SK-N-SH treated with all-trans-retinoic acid at 6 μM for 48 hours (cell line): ENCODE measurements around the gene CUL2.

ENCODE experiments used
- ATAC-seq: fragments of 200-7000 bp; cut with Tn5 transposase; 3 replicates; pipeline ENCODE4 v1.9.1; 2020; ENCODE audit warnings: mild to moderate bottlenecking, moderate library complexity
- ARNTL ChIP-seq: fragments of 450-650 bp; formaldehyde crosslinking; IDR thresholded peaks from 2 replicates; pipeline ENCODE4 v1.5.0; 2020; ENCODE audit warnings: low read depth, mild to moderate bottlenecking, moderate library complexity, borderline replicate concordance
- BACH2 ChIP-seq: fragments of 250-450 bp; sonication (Bioruptor Pico); IDR thresholded peaks from 2 replicates; pipeline ENCODE4 v1.9.0; 2021; ENCODE audit warnings: mild to moderate bottlenecking, borderline replicate concordance
- CSDC2 ChIP-seq: fragments of 250-450 bp; sonication (Bioruptor Pico); IDR thresholded peaks from 2 replicates; pipeline ENCODE4 v1.5.0; 2020; ENCODE audit warnings: mild to moderate bottlenecking, moderate library complexity
- ESRRG ChIP-seq: fragments of 250-450 bp; sonication (Bioruptor Pico); IDR thresholded peaks from 2 replicates; pipeline ENCODE4 v1.6.1; 2021; ENCODE audit warnings: mild to moderate bottlenecking
- GLIS3 ChIP-seq: fragments of 250-450 bp; sonication (Bioruptor Pico); IDR thresholded peaks from 2 replicates; pipeline ENCODE4 v1.5.0; 2020; ENCODE audit warnings: mild to moderate bottlenecking, moderate library complexity
- ISL1 ChIP-seq: fragments of 250-450 bp; sonication (Bioruptor Pico); IDR thresholded peaks from 2 replicates; pipeline ENCODE4 v2.1.2; 2022; ENCODE audit warnings: mild to moderate bottlenecking, moderate library complexity
- OSR1 ChIP-seq: fragments of 250-450 bp; sonication (Bioruptor Pico); IDR thresholded peaks from 2 replicates; pipeline ENCODE4 v1.8.0; 2022; ENCODE audit warnings: moderate library complexity, mild to moderate bottlenecking, inconsistent platforms
- PPARA ChIP-seq: fragments of 250-450 bp; sonication (Bioruptor Pico); IDR thresholded peaks from 2 replicates; pipeline ENCODE4 v1.5.0; 2020; ENCODE audit warnings: mild to moderate bottlenecking, borderline replicate concordance
- RARB ChIP-seq: fragments of 250-450 bp; sonication (Bioruptor Pico); IDR thresholded peaks from 2 replicates; pipeline ENCODE4 v1.8.0; 2021; ENCODE audit warnings: mild to moderate bottlenecking, moderate library complexity
- SNAI2 ChIP-seq: fragments of 250-450 bp; sonication (Bioruptor Pico); IDR thresholded peaks from 2 replicates; pipeline ENCODE4 v1.5.0; 2020; ENCODE audit warnings: mild to moderate bottlenecking, moderate library complexity
- TCF4 ChIP-seq: fragments of 250-450 bp; sonication (Bioruptor Pico); IDR thresholded peaks from 2 replicates; pipeline ENCODE4 v1.8.0; 2021; ENCODE audit warnings: mild to moderate bottlenecking, moderate library complexity, borderline replicate concordance
- TOX ChIP-seq: fragments of 250-450 bp; sonication (Bioruptor Pico); IDR thresholded peaks from 2 replicates; pipeline ENCODE4 v1.8.0; 2021; ENCODE audit warnings: mild to moderate bottlenecking, moderate library complexity, borderline replicate concordance
- ZC3H10 ChIP-seq: fragments of 250-450 bp; sonication (Bioruptor Pico); IDR thresholded peaks from 2 replicates; pipeline ENCODE4 v1.5.1; 2021; ENCODE audit warnings: mild to moderate bottlenecking, moderate library complexity
- ZFP3 ChIP-seq: fragments of 250-450 bp; sonication (Bioruptor Pico); IDR thresholded peaks from 2 replicates; pipeline ENCODE4 v1.5.0; 2020; ENCODE audit warnings: mild to moderate bottlenecking, moderate library complexity
- ZFP30 ChIP-seq: fragments of 450-650 bp; formaldehyde crosslinking; IDR thresholded peaks from 2 replicates; pipeline ENCODE4 v1.5.0; 2022; ENCODE audit warnings: mild to moderate bottlenecking, moderate library complexity
- ZNF565 ChIP-seq: fragments of 450-650 bp; formaldehyde crosslinking; conservative IDR thresholded peaks from 2 replicates; pipeline ENCODE4 v1.5.0; 2020; ENCODE audit warnings: low read depth, mild to moderate bottlenecking, moderate library complexity
- ZNF70 ChIP-seq: fragments of 450-650 bp; formaldehyde crosslinking; IDR thresholded peaks from 2 replicates; pipeline ENCODE4 v1.5.0; 2020; ENCODE audit warnings: mild to moderate bottlenecking, moderate library complexity
- ZNF8 ChIP-seq: fragments of 450-650 bp; formaldehyde crosslinking; IDR thresholded peaks from 2 replicates; pipeline ENCODE4 v1.5.0; 2020; ENCODE audit warnings: mild to moderate bottlenecking, moderate library complexity
- TF ChIP-seq, protein P1 (sequence below): fragments of 250-450 bp; sonication (Bioruptor Pico); IDR thresholded peaks from 2 replicates; pipeline ENCODE4 v1.8.0; 2021; ENCODE audit warnings: low read depth, mild to moderate bottlenecking, moderate library complexity, borderline replicate concordance
- TF ChIP-seq, protein P2 (sequence below): fragments of 250-450 bp; sonication (Bioruptor Pico); IDR thresholded peaks from 2 replicates; pipeline ENCODE4 v1.5.0; 2020; ENCODE audit warnings: mild to moderate bottlenecking, moderate library complexity
- TF ChIP-seq, protein P3 (sequence below): fragments of 250-450 bp; sonication (Bioruptor Pico); IDR thresholded peaks from 2 replicates; pipeline ENCODE4 v1.5.1; 2021; ENCODE audit warnings: mild to moderate bottlenecking, moderate library complexity
- TF ChIP-seq, protein P4 (sequence below): fragments of 250-450 bp; sonication (Bioruptor Pico); IDR thresholded peaks from 2 replicates; pipeline ENCODE4 v1.5.1; 2020; ENCODE audit warnings: low read depth, mild to moderate bottlenecking, moderate library complexity
- TF ChIP-seq, protein P5 (sequence below): fragments of 250-450 bp; sonication (Bioruptor Pico); IDR thresholded peaks from 2 replicates; pipeline ENCODE4 v1.8.0; 2020; ENCODE audit warnings: mild to moderate bottlenecking, moderate library complexity, borderline replicate concordance

CUL2 gene

DNA sequence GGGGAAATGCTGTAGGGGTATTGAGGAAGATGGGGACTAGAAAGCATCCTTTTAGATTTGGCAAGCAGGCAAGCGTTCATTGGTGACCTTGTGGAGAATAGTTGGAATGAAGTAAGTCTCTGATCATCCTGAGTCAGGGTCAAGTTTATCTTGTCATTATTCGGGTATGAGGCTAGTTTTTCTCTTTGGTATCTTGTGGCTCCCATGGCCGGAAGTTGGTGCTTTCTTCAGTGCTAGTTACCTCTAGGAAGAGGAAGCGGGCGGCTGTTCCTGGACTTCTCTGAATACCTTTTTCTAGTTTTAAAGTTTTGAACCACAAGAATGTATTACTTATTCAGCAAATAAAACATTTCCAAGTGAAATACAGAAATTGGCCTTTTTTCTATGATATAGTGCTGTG is 45.7 kb upstream of the CUL2 start:
- TF ChIP-seq ESRRG (CRISPR knock-in tag) (no peak), CSDC2 (no peak), ZFP30 (no peak), GLIS3 (no peak)
- TF ChIP-seq, protein P1, sequence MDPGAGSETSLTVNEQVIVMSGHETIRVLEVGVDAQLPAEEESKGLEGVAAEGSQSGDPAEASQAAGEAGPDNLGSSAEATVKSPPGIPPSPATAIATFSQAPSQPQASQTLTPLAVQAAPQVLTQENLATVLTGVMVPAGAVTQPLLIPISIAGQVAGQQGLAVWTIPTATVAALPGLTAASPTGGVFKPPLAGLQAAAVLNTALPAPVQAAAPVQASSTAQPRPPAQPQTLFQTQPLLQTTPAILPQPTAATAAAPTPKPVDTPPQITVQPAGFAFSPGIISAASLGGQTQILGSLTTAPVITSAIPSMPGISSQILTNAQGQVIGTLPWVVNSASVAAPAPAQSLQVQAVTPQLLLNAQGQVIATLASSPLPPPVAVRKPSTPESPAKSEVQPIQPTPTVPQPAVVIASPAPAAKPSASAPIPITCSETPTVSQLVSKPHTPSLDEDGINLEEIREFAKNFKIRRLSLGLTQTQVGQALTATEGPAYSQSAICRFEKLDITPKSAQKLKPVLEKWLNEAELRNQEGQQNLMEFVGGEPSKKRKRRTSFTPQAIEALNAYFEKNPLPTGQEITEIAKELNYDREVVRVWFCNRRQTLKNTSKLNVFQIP (CRISPR knock-in tag), result no peak
- ATAC-seq, result no peak

DNA sequence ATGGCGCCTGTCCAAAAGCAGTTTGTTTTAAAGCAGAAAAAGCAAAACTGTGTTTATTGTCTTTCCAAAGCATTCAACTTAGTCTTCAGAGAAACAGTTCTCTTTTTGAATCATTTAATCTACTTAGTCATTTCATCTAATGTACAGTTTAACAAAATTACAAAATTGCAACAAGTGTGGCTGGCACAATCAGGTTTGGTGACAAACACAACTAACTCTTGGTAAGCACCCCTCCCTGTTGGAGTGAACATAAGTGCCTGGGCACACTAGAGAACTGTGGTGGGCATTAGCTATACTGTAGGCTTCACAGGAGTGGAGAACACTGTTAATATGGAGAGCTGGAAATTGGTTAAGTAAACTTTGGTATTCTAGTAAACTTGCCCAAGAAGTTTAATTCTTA is 43.4 kb upstream of the CUL2 start:
- TF ChIP-seq TCF4 (CRISPR knock-in tag), result no peak
- no peak for ATAC-seq

DNA sequence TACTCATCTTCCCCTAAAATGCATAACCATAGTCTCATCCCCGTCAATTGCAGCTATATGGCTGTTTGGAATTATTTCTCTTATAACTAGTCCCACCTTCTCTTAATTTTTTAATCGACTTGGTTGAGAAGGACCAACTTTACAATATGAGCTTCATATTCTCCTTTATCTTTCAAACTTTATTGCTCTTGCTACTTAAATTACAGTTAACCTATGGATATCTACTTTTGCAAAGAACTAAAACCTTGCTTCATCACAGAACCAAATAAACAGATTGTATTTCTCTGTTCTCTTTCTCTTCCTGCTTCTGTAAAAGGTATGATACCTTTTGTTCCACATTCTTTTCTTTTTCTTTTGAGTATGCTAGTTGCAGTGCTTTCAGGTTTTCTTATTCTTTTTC is 42.6 kb upstream of the CUL2 start:
- no peak for ATAC-seq
- TF ChIP-seq PPARA (no peak), SNAI2 (no peak), BACH2 (CRISPR knock-in tag) (no peak), ISL1 (CRISPR knock-in tag) (no peak), GLIS3 (no peak), ESRRG (CRISPR knock-in tag) (no peak), ZNF70 (CRISPR knock-in tag) (no peak), ZC3H10 (CRISPR knock-in tag) (no peak), TOX (CRISPR knock-in tag) (no peak), OSR1 (CRISPR knock-in tag) (no peak), ARNTL (CRISPR knock-in tag) (no peak)
- TF ChIP-seq, protein P2, sequence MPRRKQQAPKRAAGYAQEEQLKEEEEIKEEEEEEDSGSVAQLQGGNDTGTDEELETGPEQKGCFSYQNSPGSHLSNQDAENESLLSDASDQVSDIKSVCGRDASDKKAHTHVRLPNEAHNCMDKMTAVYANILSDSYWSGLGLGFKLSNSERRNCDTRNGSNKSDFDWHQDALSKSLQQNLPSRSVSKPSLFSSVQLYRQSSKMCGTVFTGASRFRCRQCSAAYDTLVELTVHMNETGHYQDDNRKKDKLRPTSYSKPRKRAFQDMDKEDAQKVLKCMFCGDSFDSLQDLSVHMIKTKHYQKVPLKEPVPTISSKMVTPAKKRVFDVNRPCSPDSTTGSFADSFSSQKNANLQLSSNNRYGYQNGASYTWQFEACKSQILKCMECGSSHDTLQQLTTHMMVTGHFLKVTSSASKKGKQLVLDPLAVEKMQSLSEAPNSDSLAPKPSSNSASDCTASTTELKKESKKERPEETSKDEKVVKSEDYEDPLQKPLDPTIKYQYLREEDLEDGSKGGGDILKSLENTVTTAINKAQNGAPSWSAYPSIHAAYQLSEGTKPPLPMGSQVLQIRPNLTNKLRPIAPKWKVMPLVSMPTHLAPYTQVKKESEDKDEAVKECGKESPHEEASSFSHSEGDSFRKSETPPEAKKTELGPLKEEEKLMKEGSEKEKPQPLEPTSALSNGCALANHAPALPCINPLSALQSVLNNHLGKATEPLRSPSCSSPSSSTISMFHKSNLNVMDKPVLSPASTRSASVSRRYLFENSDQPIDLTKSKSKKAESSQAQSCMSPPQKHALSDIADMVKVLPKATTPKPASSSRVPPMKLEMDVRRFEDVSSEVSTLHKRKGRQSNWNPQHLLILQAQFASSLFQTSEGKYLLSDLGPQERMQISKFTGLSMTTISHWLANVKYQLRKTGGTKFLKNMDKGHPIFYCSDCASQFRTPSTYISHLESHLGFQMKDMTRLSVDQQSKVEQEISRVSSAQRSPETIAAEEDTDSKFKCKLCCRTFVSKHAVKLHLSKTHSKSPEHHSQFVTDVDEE (CRISPR knock-in tag), result no peak
- TF ChIP-seq, protein P3, sequence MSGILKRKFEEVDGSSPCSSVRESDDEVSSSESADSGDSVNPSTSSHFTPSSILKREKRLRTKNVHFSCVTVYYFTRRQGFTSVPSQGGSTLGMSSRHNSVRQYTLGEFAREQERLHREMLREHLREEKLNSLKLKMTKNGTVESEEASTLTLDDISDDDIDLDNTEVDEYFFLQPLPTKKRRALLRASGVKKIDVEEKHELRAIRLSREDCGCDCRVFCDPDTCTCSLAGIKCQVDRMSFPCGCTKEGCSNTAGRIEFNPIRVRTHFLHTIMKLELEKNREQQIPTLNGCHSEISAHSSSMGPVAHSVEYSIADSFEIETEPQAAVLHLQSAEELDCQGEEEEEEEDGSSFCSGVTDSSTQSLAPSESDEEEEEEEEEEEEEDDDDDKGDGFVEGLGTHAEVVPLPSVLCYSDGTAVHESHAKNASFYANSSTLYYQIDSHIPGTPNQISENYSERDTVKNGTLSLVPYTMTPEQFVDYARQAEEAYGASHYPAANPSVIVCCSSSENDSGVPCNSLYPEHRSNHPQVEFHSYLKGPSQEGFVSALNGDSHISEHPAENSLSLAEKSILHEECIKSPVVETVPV, result no peak
- TF ChIP-seq, protein P1 (CRISPR knock-in tag), result no peak
- TF ChIP-seq, protein P4, sequence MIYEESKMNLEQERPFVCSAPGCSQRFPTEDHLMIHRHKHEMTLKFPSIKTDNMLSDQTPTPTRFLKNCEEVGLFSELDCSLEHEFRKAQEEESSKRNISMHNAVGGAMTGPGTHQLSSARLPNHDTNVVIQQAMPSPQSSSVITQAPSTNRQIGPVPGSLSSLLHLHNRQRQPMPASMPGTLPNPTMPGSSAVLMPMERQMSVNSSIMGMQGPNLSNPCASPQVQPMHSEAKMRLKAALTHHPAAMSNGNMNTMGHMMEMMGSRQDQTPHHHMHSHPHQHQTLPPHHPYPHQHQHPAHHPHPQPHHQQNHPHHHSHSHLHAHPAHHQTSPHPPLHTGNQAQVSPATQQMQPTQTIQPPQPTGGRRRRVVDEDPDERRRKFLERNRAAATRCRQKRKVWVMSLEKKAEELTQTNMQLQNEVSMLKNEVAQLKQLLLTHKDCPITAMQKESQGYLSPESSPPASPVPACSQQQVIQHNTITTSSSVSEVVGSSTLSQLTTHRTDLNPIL (CRISPR knock-in tag), result no peak

DNA sequence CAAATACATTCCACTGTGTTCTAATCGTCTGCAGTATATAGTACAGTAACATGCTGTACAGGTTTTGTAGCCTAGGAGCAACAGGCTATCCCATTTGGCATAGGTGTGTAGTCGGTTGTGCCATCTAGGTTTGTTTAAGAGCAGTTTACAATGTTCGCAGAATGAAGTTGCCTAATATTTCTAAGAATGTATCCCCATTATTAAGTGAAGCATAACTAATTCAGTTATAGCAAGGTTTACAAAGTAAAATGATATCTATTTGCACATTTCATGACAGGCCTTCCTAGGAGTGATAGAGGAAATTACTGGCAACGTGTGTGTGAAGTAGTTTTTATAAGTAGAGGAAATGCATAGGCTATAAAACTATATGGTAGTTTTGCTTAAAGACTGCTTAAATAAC is 40.5 kb upstream of the CUL2 start:
- ATAC-seq, result no peak
- TF ChIP-seq ZNF8 (CRISPR knock-in tag) (no peak), OSR1 (CRISPR knock-in tag) (no peak), PPARA (no peak), ISL1 (CRISPR knock-in tag) (no peak), ESRRG (CRISPR knock-in tag) (no peak), SNAI2 (no peak), RARB (CRISPR knock-in tag) (no peak), BACH2 (CRISPR knock-in tag) (no peak), TOX (CRISPR knock-in tag) (no peak), ZFP3 (no peak), GLIS3 (no peak), ZFP30 (no peak), ARNTL (CRISPR knock-in tag) (no peak), ZNF565 (no peak)
- TF ChIP-seq, protein P4 (CRISPR knock-in tag), result no peak
- TF ChIP-seq, protein P1 (CRISPR knock-in tag), result no peak
- TF ChIP-seq, protein P5, sequence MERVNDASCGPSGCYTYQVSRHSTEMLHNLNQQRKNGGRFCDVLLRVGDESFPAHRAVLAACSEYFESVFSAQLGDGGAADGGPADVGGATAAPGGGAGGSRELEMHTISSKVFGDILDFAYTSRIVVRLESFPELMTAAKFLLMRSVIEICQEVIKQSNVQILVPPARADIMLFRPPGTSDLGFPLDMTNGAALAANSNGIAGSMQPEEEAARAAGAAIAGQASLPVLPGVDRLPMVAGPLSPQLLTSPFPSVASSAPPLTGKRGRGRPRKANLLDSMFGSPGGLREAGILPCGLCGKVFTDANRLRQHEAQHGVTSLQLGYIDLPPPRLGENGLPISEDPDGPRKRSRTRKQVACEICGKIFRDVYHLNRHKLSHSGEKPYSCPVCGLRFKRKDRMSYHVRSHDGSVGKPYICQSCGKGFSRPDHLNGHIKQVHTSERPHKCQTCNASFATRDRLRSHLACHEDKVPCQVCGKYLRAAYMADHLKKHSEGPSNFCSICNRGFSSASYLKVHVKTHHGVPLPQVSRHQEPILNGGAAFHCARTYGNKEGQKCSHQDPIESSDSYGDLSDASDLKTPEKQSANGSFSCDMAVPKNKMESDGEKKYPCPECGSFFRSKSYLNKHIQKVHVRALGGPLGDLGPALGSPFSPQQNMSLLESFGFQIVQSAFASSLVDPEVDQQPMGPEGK (CRISPR knock-in tag), result no peak
